Esophagus muscularis mucosa (tissue), 4 donors: ENCODE results near the gene NUP133. TPM values are rescaled to one million over a fixed set of nuclear protein-coding genes. Genes with fewer than 3 reads are reported as not detected.
"Not testable (repeated sequence)": the region's sequence is repeated elsewhere in the genome, so short reads cannot be mapped to it uniquely, and the experiment has no call there.

Experiments used
- DNase-seq: peaks from one replicate; pipeline ENCODE4 v3.0.0-alpha.2; 2017; ENCODE audit errors: extremely low spot score
- H3K27ac ChIP-seq, 4 donors: fragments of 200-600 bp; sonication (generic); replicated peaks in 1 of 4; 1 replicate in 3 of 4; 2 replicates in 1 of 4; pipeline ENCODE4 v1.5.1; 2016 to 2019; ENCODE audit warnings: mild to moderate bottlenecking in 1 of 4
- H3K27me3 ChIP-seq, 4 donors: fragments of 200-600 bp; sonication (generic); one replicate each; pipeline versions ENCODE4 v1.5.1 to v1.6.0; 2016 to 2019
- H3K36me3 ChIP-seq, 4 donors: fragments of 200-600 bp; sonication (generic); one replicate each; pipeline ENCODE4 v1.5.1; 2016 to 2019
- H3K4me1 ChIP-seq, 4 donors: fragments of 200-600 bp; sonication (generic); one replicate each; pipeline ENCODE4 v1.5.1; 2016 to 2019
- H3K4me3 ChIP-seq, 4 donors: fragments of 200-600 bp; sonication (generic); 1 replicate in 2 of 4; 2 replicates in 2 of 4; pipeline ENCODE4 v1.5.1; 2016 to 2019; ENCODE audit warnings: mild to moderate bottlenecking in 4 of 4, moderate library complexity in 1 of 4
- H3K9me3 ChIP-seq, 4 donors: fragments of 200-600 bp; sonication (generic); 1 replicate in 3 of 4; 2 replicates in 1 of 4; pipeline ENCODE4 v1.5.1; 2016 to 2019
- EP300 ChIP-seq: sonication (generic); formaldehyde crosslinking; IDR thresholded peaks from one replicate; pipeline ENCODE4 v1.6.1; 2017; ENCODE audit warnings: antibody characterized with exemption
- POLR2A ChIP-seq: fragments of 450-650 bp; IDR thresholded peaks from one replicate; pipeline ENCODE4 v1.6.1; 2017; ENCODE audit warnings: antibody characterized with exemption, moderate library complexity, mild to moderate bottlenecking, low read depth
- POLR2AphosphoS5 ChIP-seq, 2 donors: sonication (generic); formaldehyde crosslinking; IDR thresholded peaks; one replicate each; pipeline ENCODE4 v1.6.1; 2017; ENCODE audit warnings: antibody characterized with exemption in 2 of 2
- WGBS: methylation state at CpG from one replicate; pipeline ENCODE4 v1.1.5; 2018; 5-methylcytosine and 5-hydroxymethylcytosine counted together
- intact Hi-C: fragments of 100-400 bp; cut with DNase I; formaldehyde crosslinking; loops from one replicate; pipeline ENCODE4 v1.15.1; 2023
- total RNA-seq, 4 donors: library from RNA; depleted of rRNA; stranded (reverse); fragments of >200 nt; gene quantifications; one replicate each; pipeline versions ENCODE4 v1.1.0 to v1.2.1, GENCODE V29; 2016
- TF ChIP-seq, protein P1 (sequence below), 3 experiments: fragments of 200-600 bp in 2 of 3; fragments of 450-650 bp in 1 of 3; sonication (generic) in 2 of 3; IDR thresholded peaks; one replicate each; pipeline ENCODE4 v1.5.1; 2017 to 2019; ENCODE audit warnings: antibody characterized with exemption in 3 of 3, mild to moderate bottlenecking in 2 of 3, moderate library complexity in 1 of 3

NUP133 gene
- total RNA-seq, 4 donors from 2014 or later, result 23.1 to 37.0 (median 24.3) TPM

DNA sequence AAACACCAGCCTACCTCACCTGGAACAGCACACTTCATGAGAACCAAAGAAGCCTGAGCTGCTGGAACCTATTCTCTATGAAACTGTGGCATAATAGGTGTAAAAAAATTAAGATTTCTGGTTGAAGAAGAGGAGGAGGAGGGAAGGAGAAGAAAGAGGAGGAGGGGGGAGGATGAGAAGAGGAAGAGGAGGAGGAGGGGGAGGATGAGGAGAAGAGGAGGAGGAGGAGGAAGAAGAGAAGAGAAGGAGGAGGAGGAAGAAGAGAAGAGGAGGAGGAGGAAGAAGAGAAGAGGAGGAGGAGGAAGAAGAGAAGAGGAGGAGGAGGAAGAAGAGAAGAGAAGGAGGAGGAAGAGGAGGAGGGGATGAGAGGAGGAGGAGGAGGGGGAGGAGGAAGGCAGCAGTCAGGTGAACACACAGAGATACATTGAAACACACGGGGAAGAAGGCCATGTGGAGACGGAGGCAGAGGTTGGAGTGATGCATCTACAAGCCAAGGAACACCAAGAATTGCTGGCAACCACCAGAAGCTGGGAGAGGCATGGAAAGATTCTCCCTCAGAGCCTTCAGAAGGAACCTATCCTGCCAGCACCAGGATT, 82.5 kb downstream of the NUP133 start:
- TF ChIP-seq, protein P1, sequence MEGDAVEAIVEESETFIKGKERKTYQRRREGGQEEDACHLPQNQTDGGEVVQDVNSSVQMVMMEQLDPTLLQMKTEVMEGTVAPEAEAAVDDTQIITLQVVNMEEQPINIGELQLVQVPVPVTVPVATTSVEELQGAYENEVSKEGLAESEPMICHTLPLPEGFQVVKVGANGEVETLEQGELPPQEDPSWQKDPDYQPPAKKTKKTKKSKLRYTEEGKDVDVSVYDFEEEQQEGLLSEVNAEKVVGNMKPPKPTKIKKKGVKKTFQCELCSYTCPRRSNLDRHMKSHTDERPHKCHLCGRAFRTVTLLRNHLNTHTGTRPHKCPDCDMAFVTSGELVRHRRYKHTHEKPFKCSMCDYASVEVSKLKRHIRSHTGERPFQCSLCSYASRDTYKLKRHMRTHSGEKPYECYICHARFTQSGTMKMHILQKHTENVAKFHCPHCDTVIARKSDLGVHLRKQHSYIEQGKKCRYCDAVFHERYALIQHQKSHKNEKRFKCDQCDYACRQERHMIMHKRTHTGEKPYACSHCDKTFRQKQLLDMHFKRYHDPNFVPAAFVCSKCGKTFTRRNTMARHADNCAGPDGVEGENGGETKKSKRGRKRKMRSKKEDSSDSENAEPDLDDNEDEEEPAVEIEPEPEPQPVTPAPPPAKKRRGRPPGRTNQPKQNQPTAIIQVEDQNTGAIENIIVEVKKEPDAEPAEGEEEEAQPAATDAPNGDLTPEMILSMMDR (IDR thresholded peaks at IDR 0.05), result no peak
- TF ChIP-seq POLR2A, result no peak
- TF ChIP-seq POLR2AphosphoS5 (IDR thresholded peaks at IDR 0.05), result no peak
- no peak for TF ChIP-seq EP300
- WGBS, result 74% methylated on average over 2 of the region's 2 CpGs

DNA sequence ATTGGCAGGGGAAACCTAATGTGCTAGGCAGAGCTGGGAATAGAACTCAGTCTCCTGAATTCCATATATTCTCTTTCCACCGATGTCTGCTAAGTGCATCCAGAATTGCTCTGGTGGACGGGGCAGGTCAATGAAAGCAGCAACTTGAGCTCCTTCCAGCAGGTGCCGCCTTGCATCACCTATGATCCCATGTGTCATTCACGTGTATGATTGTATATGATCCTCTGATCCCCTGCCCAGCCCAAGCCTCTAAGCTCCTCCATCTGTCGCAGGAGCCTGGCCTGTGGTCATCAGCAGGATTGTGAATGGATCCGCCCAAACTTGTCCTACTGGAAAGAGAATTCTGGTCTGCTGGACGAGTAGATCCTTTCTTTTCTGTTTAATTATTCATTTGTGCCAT, 87.4 kb downstream of the NUP133 start:
- intact Hi-C loops, result no loop called here

More for the DNA sequence above, 82.5 kb downstream of the NUP133 start:
- H3K4me1 ChIP-seq, result peaks cover 1 to 6% (median 2%) of the 10 kb centered on the region in 4 donors
- H3K9me3 ChIP-seq, result peaks cover 0 to 14% (median 5%) of the 10 kb centered on the region in 4 donors
- H3K27ac ChIP-seq, result no peak overlapping the region
- no peak overlapping the region for H3K4me3 ChIP-seq
- intact Hi-C loops, result no loop called here
- peaks cover 5 to 68% (median 12%) of the 10 kb centered on the region in 4 donors for H3K27me3 ChIP-seq
- DNase-seq, result no peak
- no peaks in the 10 kb centered on the region for H3K36me3 ChIP-seq

DNA sequence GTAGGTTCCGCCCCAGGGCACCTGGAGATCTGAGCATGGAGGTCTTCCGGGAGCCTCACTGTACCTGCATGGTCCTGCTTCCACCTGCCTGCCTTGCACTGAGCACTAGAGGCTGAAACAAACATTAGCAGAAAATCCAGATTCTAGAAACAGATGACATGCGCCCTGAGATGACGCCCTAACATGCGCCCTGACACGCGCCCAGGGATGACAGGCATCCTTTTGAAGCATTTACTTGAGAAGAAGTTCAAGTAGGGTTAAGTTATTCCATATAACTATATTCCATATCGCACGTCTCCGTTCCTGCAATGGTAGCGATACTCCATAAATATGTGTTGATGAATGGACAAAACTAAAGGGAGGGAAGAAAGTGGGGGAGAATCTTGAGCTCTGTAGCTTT, 87.9 kb downstream of the NUP133 start:
- TF ChIP-seq POLR2AphosphoS5 (IDR thresholded peaks at IDR 0.05) (no peak), EP300 (no peak), POLR2A (no peak)
- TF ChIP-seq, protein P1 (IDR thresholded peaks at IDR 0.05), result no peak
- 93% methylated on average over 11 of the region's 11 CpGs for WGBS
- Histone ChIP-seq H3K4me1 (no peaks in the 10 kb centered on the region), H3K27me3 (peaks cover 0 to 14% (median 0%) of the 10 kb centered on the region in 4 donors), H3K36me3 (no peaks in the 10 kb centered on the region), H3K4me3 (no peak overlapping the region), H3K27ac (no peak overlapping the region), H3K9me3 (peaks cover 0 to 14% (median 5%) of the 10 kb centered on the region in 4 donors)
- no peak for DNase-seq
- intact Hi-C loops, result no loop called here

More for the DNA sequence above, 87.4 kb downstream of the NUP133 start:
- Histone ChIP-seq H3K9me3 (peaks cover 0 to 14% (median 5%) of the 10 kb centered on the region in 4 donors), H3K27me3 (peaks cover 0 to 19% (median 0%) of the 10 kb centered on the region in 4 donors), H3K36me3 (no peaks in the 10 kb centered on the region), H3K27ac (no peak overlapping the region), H3K4me3 (no peak overlapping the region), H3K4me1 (no peaks in the 10 kb centered on the region)
- TF ChIP-seq EP300 (no peak), POLR2AphosphoS5 (IDR thresholded peaks at IDR 0.05) (no peak), POLR2A (no peak)
- TF ChIP-seq, protein P1 (IDR thresholded peaks at IDR 0.05), result no peak
- 72% methylated on average over 7 of the region's 7 CpGs for WGBS
- DNase-seq, result no peak

DNA sequence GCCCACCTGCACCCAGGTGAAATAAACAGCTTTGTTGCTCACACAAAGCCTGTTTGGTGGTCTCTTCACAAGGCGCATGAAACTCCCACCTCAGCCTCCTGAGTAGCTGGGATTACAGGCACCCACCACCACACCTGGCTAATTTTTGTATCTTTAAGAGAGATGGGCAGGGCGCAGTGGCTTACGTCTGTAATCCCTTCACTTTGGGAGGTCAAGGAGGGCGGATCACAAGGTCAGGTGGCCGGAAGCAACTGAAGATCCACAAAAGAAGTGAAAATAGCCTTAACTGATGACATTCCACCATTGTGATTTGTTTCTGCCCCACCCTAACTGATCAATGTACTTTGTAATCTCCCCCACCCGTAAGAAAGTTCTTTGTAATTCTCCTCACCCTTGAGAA, 89.6 kb downstream of the NUP133 start:
- DNase-seq, H3K4me1 ChIP-seq, intact Hi-C loops, H3K4me3 ChIP-seq, H3K27me3 ChIP-seq, H3K36me3 ChIP-seq, H3K27ac ChIP-seq, H3K9me3 ChIP-seq: not testable (repeated sequence)
- 83% methylated on average over 6 of the region's 6 CpGs for WGBS

DNA sequence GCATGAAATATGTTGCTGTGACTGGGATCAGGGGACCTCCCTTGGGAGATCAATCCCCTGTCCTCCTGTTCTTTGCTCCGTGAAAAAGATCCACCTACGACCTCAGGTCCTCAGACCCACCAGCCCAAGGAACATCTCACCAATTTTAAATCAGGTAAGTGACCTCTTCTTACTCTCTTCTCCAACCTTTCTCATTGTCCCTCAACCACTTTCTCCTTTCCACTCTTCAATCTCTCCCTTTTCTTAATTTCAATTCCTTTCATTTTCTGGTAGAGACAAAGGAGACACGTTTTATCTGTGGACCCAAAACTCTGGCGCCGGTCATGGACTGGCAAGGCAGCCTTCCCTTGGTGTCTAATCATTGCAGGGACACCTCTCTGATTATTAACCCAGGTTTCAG, 95.3 kb downstream of the NUP133 start:
- H3K9me3 ChIP-seq, H3K36me3 ChIP-seq, H3K27ac ChIP-seq, DNase-seq, H3K4me3 ChIP-seq, intact Hi-C loops: not testable (repeated sequence)
- WGBS, result 86% methylated on average over 5 of the region's 5 CpGs
- Histone ChIP-seq H3K27me3 (peaks cover 0 to 28% (median 9%) of the 10 kb centered on the region in 4 donors), H3K4me1 (peaks cover 25 to 34% (median 30%) of the 10 kb centered on the region in 4 donors)

DNA sequence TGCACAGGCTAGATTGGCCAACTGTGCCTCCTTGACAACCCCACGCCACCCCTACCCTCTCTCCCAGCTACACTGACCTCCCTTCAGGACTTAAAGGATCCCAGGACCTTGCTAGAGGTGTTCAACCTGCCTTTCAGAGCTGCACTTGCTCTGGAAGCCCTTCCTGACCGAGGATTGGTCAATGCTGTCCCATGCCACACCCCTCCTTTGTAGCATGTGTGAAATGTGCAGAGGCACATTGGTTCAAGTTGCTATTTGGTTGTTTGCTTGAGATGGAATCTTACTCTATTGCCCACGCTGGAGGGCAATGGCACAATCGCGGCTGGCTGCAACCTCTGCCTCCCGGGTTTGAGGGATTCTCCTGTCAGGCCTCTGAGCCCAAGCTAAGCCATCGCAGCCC, 96.1 kb downstream of the NUP133 start:
- Histone ChIP-seq H3K4me1 (peaks cover 32 to 41% (median 37%) of the 10 kb centered on the region in 4 donors), H3K9me3 (no peaks in the 10 kb centered on the region), H3K27me3 (peaks cover 0 to 36% (median 14%) of the 10 kb centered on the region in 4 donors), H3K27ac (no peak overlapping the region), H3K4me3 (no peak overlapping the region), H3K36me3 (no peaks in the 10 kb centered on the region)
- WGBS, result 89% methylated on average over 7 of the region's 7 CpGs
- TF ChIP-seq POLR2A (no peak), EP300 (no peak), POLR2AphosphoS5 (IDR thresholded peaks at IDR 0.05) (no peak)
- TF ChIP-seq, protein P1 (IDR thresholded peaks at IDR 0.05), result no peak
- no peak for DNase-seq
- intact Hi-C loops, result no loop called here
